CD4-positive, alpha-beta memory T cell (primary cell): ENCODE data around the gene DICER1. TPM values are rescaled to one million over a fixed set of nuclear protein-coding genes. Genes with fewer than 3 reads are reported as not detected.
"Not testable (repeated sequence)": the region's sequence is repeated elsewhere in the genome, so short reads cannot be mapped to it uniquely, and the experiment has no call there.

ENCODE experiments used
- CTCF ChIA-PET: fragments of 350-600 bp; sonication (Branson Sonifier 250); formaldehyde crosslinking; loops from one replicate; lab custom pipeline; 2021; ENCODE audit warnings: inconsistent platforms; ENCODE audit not compliant: partially characterized antibody; lab: Charles Lee
- POLR2A ChIA-PET: fragments of 350-600 bp; sonication (Branson Sonifier 250); formaldehyde crosslinking; loops from one replicate; lab custom pipeline; 2021; ENCODE audit not compliant: partially characterized antibody; lab: Charles Lee
- DNase-seq, 5 donors: peaks; one replicate each; pipeline versions ENCODE4 v3.0.0 to v3.0.0-alpha.2; 2020 to 2022; ENCODE audit warnings: mixed read lengths in 1 of 5
- H3K27ac ChIP-seq: one replicate; pipeline ENCODE4 v1.7.0; 2013; ENCODE audit warnings: low read depth, low read length
- H3K27me3 ChIP-seq: 2 replicates; pipeline ENCODE4 v1.7.0; 2013; ENCODE audit warnings: mild to moderate bottlenecking, low read length, moderate library complexity; ENCODE audit not compliant: insufficient read depth
- H3K36me3 ChIP-seq: 2 replicates; pipeline ENCODE4 v1.7.0; 2013; ENCODE audit warnings: mild to moderate bottlenecking, low read length, moderate library complexity; ENCODE audit not compliant: insufficient read depth
- H3K4me1 ChIP-seq: 2 replicates; pipeline ENCODE4 v1.7.0; 2013; ENCODE audit warnings: mild to moderate bottlenecking, low read length, moderate library complexity; ENCODE audit not compliant: insufficient read depth
- H3K4me3 ChIP-seq, 2 donors: one replicate each; pipeline ENCODE4 v1.7.0; 2013; ENCODE audit warnings: low read length in 2 of 2, mild to moderate bottlenecking in 1 of 2
- H3K9me3 ChIP-seq, 2 donors: one replicate each; pipeline ENCODE4 v1.7.0; 2013; ENCODE audit warnings: low read length in 2 of 2, control low read depth in 1 of 2; ENCODE audit not compliant: control insufficient read depth in 1 of 2
- H3K27ac Mint-ChIP-seq, 7 donors: one replicate each; pipeline ENCODE4 v1.8.0; 2020 to 2021; ENCODE audit warnings: mixed read lengths in 7 of 7, mild to moderate bottlenecking in 6 of 7, inconsistent platforms in 3 of 7, moderate library complexity in 3 of 7
- H3K27me3 Mint-ChIP-seq, 2 donors: one replicate each; pipeline ENCODE4 v1.8.0; 2020 to 2021; ENCODE audit warnings: mixed read lengths in 2 of 2
- H3K36me3 Mint-ChIP-seq, 2 donors: one replicate each; pipeline ENCODE4 v1.8.0; 2020 to 2021; ENCODE audit warnings: mixed read lengths in 2 of 2, inconsistent platforms in 1 of 2, mild to moderate bottlenecking in 1 of 2
- H3K4me1 Mint-ChIP-seq, 4 donors: one replicate each; pipeline ENCODE4 v1.8.0; 2020 to 2021; ENCODE audit warnings: mixed read lengths in 4 of 4, mild to moderate bottlenecking in 1 of 4
- H3K4me3 Mint-ChIP-seq, 8 donors: one replicate each; pipeline ENCODE4 v1.8.0; 2020 to 2021; ENCODE audit warnings: mixed read lengths in 8 of 8, mild to moderate bottlenecking in 7 of 8, moderate library complexity in 6 of 8, inconsistent platforms in 3 of 8
- H3K9me3 Mint-ChIP-seq, 8 donors: one replicate each; pipeline ENCODE4 v1.8.0; 2020 to 2021; ENCODE audit warnings: mixed read lengths in 8 of 8, mild to moderate bottlenecking in 5 of 8, inconsistent platforms in 3 of 8, moderate library complexity in 1 of 8
- intact Hi-C: fragments of 100-400 bp; cut with micrococcal nuclease; formaldehyde crosslinking; loops from one replicate; pipeline ENCODE4 v1.15.1; 2023
- polyA plus RNA-seq, 2 donors: library from polyadenylated mRNA; unstranded; fragments of 300-500 nt; fragmentation: Illumina TruSeq; gene quantifications; one replicate each; pipeline ENCODE4 v1.2.3, GENCODE V29; 2021
- total RNA-seq, 2 experiments: library from RNA; stranded (reverse); gene quantifications; one replicate each; pipeline ENCODE4 v1.2.3, GENCODE V29; 2021

The DICER1 gene
- total and polyA plus RNA-seq, 4 experiments from 2014 or later, result 8.8 to 62.8 (median 36.8) TPM

DNA sequence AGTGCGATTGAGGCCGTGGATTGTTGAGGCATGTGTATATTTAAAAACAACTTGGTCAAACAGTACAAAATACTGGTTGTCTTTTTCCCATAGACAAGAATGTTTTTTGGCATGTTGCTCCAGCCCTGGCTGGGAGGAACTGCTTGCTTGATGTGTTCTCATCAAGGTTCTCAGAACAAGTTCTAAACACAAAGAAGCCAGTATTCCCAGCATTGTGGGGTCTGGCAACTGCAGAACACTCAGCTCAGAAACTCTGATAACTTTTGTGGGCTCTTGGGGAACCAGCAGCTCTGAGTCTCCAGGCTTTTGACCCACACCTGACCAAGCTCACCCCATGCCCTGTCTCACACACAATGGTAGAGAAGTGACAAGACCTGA, 27.1 kb upstream of the DICER1 start:
- intact Hi-C loops, result no loop called here
- H3K4me3 Mint-ChIP-seq, result no peak overlapping the region
- peaks cover 0 to 6% (median 2%) of the 10 kb centered on the region in 8 donors for H3K9me3 Mint-ChIP-seq
- H3K36me3 ChIP-seq, result no peaks in the 10 kb centered on the region
- no peaks in the 10 kb centered on the region for H3K9me3 ChIP-seq
- no peak for DNase-seq
- ChIA-PET CTCF (interaction anchor here (2.2 kb wide), 1 partner anchor 12 kb away, joined by 7 read pairs; no protein-coding TSS in a partner anchor), POLR2A (no interaction called here)
- H3K27ac Mint-ChIP-seq, result no peak overlapping the region
- H3K27ac ChIP-seq, result no peak overlapping the region
- H3K27me3 Mint-ChIP-seq, result peaks cover 16 to 18% of the 10 kb centered on the region in 2 donors
- H3K4me3 ChIP-seq, result no peak overlapping the region
- H3K27me3 ChIP-seq, result no peaks in the 10 kb centered on the region
- H3K4me1 ChIP-seq, result no peaks in the 10 kb centered on the region
- H3K36me3 Mint-ChIP-seq, result peaks cover 0 to 14% of the 10 kb centered on the region in 2 donors
- peaks cover 0 to 3% (median 0%) of the 10 kb centered on the region in 4 donors for H3K4me1 Mint-ChIP-seq

DNA sequence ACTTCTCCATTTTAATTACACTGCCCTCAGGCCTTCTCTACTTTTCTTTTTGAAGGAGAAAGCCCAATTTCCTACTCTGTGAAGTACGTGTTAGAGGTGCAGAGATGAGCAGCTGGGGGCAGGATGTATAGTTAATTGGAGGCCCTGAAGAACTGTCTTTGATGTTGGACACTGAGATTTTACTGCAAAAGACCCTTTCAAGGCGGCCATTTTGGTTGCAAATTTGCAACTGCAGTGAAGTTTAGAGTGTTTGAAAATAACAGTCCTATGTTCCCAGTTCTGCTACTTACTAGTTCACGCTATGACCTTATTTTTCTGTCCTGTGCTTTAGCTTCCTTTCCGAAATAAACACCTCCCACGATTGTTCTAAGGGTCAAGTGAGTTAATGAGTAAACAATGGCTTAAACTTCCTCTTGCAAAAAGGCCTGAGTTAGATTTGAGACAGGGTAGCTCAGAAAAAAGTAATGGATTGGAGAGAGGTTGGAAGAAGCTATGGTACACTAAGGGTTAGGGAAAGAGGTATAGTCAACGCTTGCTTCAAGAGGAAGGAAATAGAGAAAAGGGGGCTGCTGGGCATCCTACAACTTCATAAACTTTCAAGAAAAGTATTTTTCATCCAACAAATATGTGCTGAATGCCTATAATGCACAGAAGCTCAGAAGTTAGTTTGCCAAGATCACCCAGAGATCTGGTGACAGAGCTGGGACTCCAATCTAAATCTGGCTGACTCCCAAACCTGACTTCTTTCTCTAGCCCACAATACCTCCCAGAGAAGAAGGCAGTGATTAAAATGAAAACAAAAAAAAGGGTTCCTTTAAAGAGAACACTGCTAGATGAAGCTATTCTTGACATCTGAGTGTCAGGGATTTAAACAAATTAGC, 26.4 kb upstream of the DICER1 start:
- intact Hi-C loops, result no loop called here
- no peak overlapping the region for H3K27ac ChIP-seq
- no peaks in the 10 kb centered on the region for H3K27me3 ChIP-seq
- Mint-ChIP-seq H3K36me3 (peaks cover 0 to 16% of the 10 kb centered on the region in 2 donors), H3K27me3 (peaks cover 16 to 18% of the 10 kb centered on the region in 2 donors), H3K27ac (no peak overlapping the region), H3K4me3 (no peak overlapping the region), H3K9me3 (peaks cover 0 to 6% (median 2%) of the 10 kb centered on the region in 8 donors), H3K4me1 (peaks cover 0 to 3% (median 0%) of the 10 kb centered on the region in 4 donors)
- H3K36me3 ChIP-seq, result no peaks in the 10 kb centered on the region
- CTCF ChIA-PET, result interaction anchor here (2.2 kb wide), 1 partner anchor 13 kb away, joined by 7 read pairs; no protein-coding TSS in a partner anchor
- DNase-seq, result no peak
- H3K4me1 ChIP-seq, result no peaks in the 10 kb centered on the region
- POLR2A ChIA-PET, result no interaction called here
- H3K9me3 ChIP-seq, result no peaks in the 10 kb centered on the region
- H3K4me3 ChIP-seq, result no peak overlapping the region

DNA sequence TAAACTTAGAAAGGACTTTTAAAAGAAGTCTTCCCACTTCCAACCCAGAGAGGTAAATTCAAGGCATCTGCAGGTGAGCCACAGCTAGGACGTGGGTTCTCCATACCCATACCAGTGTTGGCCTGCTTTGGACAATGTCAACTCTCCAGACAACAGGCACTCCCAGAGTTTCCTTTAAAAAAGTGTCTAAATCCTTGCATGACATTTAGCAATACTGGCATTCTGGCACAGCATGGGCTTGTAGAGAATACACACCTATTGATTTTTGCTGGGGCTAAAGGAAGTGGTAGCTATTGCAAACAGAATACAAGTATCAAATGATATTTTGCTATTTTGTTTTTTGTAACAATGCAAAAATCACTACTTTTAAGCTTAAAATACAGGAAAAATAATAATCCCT, 25.8 kb upstream of the DICER1 start:
- Histone ChIP-seq H3K4me1 (no peaks in the 10 kb centered on the region), H3K36me3 (no peaks in the 10 kb centered on the region), H3K9me3 (no peaks in the 10 kb centered on the region), H3K27me3 (no peaks in the 10 kb centered on the region), H3K27ac (no peak overlapping the region), H3K4me3 (no peak overlapping the region)
- intact Hi-C loops, result no loop called here
- ChIA-PET CTCF (no interaction called here), POLR2A (no interaction called here)
- H3K9me3 Mint-ChIP-seq, result peaks cover 0 to 4% (median under 1%) of the 10 kb centered on the region in 8 donors
- no peak overlapping the region for H3K4me3 Mint-ChIP-seq
- peaks cover 0 to 16% of the 10 kb centered on the region in 2 donors for H3K36me3 Mint-ChIP-seq
- no peak overlapping the region for H3K27ac Mint-ChIP-seq
- no peak for DNase-seq
- H3K27me3 Mint-ChIP-seq, result peaks cover 16 to 18% of the 10 kb centered on the region in 2 donors
- peaks cover 0 to 3% (median 0%) of the 10 kb centered on the region in 4 donors for H3K4me1 Mint-ChIP-seq

DNA sequence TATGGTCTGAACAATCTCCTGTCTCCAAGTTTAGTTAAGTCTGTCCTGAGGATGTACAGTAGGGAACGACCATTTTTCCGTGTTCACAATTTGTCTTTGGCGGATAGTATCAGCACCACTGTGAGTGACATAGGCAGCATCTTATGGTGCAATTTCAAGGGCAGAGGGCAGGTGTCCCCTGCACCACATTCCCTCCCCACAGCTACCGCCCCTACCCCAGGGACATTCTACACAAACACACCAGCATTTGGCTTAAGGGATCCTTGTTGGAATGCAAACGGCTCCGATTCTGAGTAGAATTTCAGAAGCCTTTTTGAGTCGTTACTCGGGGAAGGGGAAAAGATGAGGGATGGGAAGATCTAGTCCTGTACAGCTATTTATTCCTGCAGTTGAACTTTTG, 25.1 kb upstream of the DICER1 start:
- peaks cover 0 to 3% (median 0%) of the 10 kb centered on the region in 8 donors for H3K9me3 Mint-ChIP-seq
- POLR2A ChIA-PET, result no interaction called here
- CTCF ChIA-PET, result no interaction called here

GRCh38 chr14:95180966-95181741, 23.8 kb upstream of the DICER1 start:
- CTCF ChIA-PET, result no interaction called here
- peaks cover 0 to 3% (median 0%) of the 10 kb centered on the region in 8 donors for H3K9me3 Mint-ChIP-seq
- intact Hi-C loops, result no loop called here
- H3K27me3 Mint-ChIP-seq, result peaks cover 9 to 16% of the 10 kb centered on the region in 2 donors
- H3K36me3 Mint-ChIP-seq, result peaks cover 0 to 16% of the 10 kb centered on the region in 2 donors
- no peaks in the 10 kb centered on the region for H3K36me3 ChIP-seq
- H3K4me1 Mint-ChIP-seq, result peaks cover 0 to 3% (median 0%) of the 10 kb centered on the region in 4 donors
- no peak for DNase-seq
- no peak overlapping the region for H3K4me3 ChIP-seq
- no peak overlapping the region for H3K27ac ChIP-seq
- H3K27me3 ChIP-seq, result no peaks in the 10 kb centered on the region
- no peaks in the 10 kb centered on the region for H3K9me3 ChIP-seq
- H3K27ac Mint-ChIP-seq, result no peak overlapping the region
- H3K4me1 ChIP-seq, result no peaks in the 10 kb centered on the region
- H3K4me3 Mint-ChIP-seq, result no peak overlapping the region
- POLR2A ChIA-PET, result no interaction called here

More for the DNA sequence above, 25.1 kb upstream of the DICER1 start:
- Mint-ChIP-seq H3K36me3 (peaks cover 0 to 16% of the 10 kb centered on the region in 2 donors), H3K4me3 (no peak overlapping the region), H3K27me3 (peaks cover 16 to 20% of the 10 kb centered on the region in 2 donors), H3K27ac (no peak overlapping the region), H3K4me1 (peaks cover 0 to 3% (median 0%) of the 10 kb centered on the region in 4 donors)
- H3K4me1 ChIP-seq, result no peaks in the 10 kb centered on the region
- no peak for DNase-seq
- H3K9me3 ChIP-seq, result no peaks in the 10 kb centered on the region
- H3K27me3 ChIP-seq, result no peaks in the 10 kb centered on the region
- no peak overlapping the region for H3K27ac ChIP-seq
- no peak overlapping the region for H3K4me3 ChIP-seq
- no peaks in the 10 kb centered on the region for H3K36me3 ChIP-seq
- intact Hi-C loops, result no loop called here

DNA sequence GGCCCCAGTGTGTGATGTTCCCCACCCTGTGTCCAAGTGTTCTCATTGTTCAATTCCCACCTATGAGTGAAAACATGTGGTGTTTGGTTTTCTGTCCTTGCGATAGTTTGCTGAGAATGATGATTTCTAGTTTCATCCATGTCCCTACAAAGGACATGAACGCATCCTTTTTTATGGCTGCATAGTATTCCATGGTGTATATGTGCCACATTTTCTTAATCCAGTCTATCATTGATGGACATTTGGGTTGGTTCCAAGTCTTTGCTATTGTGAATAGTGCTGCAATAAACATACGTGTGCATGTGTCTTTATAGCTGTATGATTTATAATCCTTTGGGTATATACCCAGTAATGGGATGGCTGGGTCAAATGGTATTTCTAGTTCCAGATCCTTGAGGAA, 18.3 kb upstream of the DICER1 start:
- H3K27ac Mint-ChIP-seq, DNase-seq, H3K27ac ChIP-seq, H3K9me3 Mint-ChIP-seq, H3K9me3 ChIP-seq, POLR2A ChIA-PET, H3K4me1 ChIP-seq, H3K4me1 Mint-ChIP-seq, H3K36me3 ChIP-seq, intact Hi-C loops, CTCF ChIA-PET, H3K4me3 Mint-ChIP-seq, H3K27me3 Mint-ChIP-seq, H3K27me3 ChIP-seq, H3K4me3 ChIP-seq: not testable (repeated sequence)
- H3K36me3 Mint-ChIP-seq, result peaks cover 0 to 10% of the 10 kb centered on the region in 2 donors

DNA sequence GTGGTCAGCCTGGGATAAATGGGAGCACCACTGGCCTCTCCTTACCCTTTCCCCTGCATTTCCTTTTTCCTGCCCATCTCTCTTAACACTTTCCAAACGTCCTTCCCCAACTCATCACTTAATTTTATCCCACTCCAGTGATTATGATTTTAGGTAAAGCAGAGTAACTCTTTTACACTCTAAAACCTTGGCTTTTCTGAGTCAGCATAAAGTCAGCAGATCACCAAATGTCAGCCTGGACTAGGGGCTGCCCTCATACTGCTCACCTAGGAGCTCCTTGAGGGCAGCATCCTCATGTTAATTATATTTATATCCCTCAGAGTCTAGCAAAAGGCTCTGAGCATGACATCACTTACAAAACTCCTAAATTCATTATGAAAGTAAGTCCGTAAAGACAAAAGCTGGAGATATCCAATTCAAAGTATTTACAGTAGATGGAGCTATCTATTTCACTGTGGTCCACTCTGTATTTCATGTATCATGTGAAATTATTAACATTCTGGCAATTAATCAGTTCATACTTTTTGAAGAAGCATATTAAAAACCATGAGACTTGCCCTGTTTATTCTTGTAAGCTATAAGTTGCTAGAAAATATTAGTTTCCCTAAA, 17.0 kb upstream of the DICER1 start:
- ChIA-PET POLR2A (no interaction called here), CTCF (no interaction called here)
- intact Hi-C loops, result no loop called here
- Histone ChIP-seq H3K4me1 (no peaks in the 10 kb centered on the region), H3K27me3 (no peaks in the 10 kb centered on the region), H3K27ac (no peak overlapping the region), H3K4me3 (no peak overlapping the region), H3K9me3 (no peaks in the 10 kb centered on the region), H3K36me3 (no peaks in the 10 kb centered on the region)
- Mint-ChIP-seq H3K27me3 (peaks cover 0 to 2% of the 10 kb centered on the region in 2 donors), H3K4me3 (no peak overlapping the region), H3K9me3 (peaks cover 0 to 3% (median 0%) of the 10 kb centered on the region in 8 donors), H3K36me3 (peaks cover 0 to 1% of the 10 kb centered on the region in 2 donors), H3K4me1 (no peaks in the 10 kb centered on the region), H3K27ac (no peak overlapping the region)
- no peak for DNase-seq
